GM12878 (cell line): Measurements from ENCODE around the gene LCN12. TPM values are rescaled to one million over a fixed set of nuclear protein-coding genes. Genes with fewer than 3 reads are reported as not detected.

Experiments used
- ATAC-seq: fragments of 200-7000 bp; cut with Tn5 transposase; 3 replicates; pipeline ENCODE4 v1.9.1; 2020; ENCODE audit warnings: mild to moderate bottlenecking, moderate library complexity
- BruUV-seq: library from RNA; stranded (reverse); fragments of 400-500 nt; replicated peaks from 2 replicates; lab custom pipeline; 2021; lab: Mats Ljungman, UMichigan
- CTCF ChIA-PET: fragments of 300-600 bp; sonication (Branson Sonifier 250); formaldehyde crosslinking; extraction: SDS; loops from one replicate; lab custom pipeline; 2021; ENCODE audit warnings: inconsistent platforms; lab: Yijun Ruan, JAX
- POLR2A ChIA-PET: fragments of 350-600 bp; formaldehyde crosslinking; extraction: SDS; loops from one replicate; lab custom pipeline; 2021; ENCODE audit warnings: inconsistent platforms; lab: Charles Lee
- RAD21 ChIA-PET: fragments of 300-600 bp; sonication (Branson Sonifier 250); formaldehyde crosslinking; loops from one replicate; lab custom pipeline; 2023; ENCODE audit warnings: antibody characterized with exemption; ENCODE audit not compliant: unreplicated experiment; lab: Charles Lee
- SMC1A ChIA-PET: fragments of 300-600 bp; sonication (Branson Sonifier 250); formaldehyde crosslinking; loops from one replicate; lab custom pipeline; 2023; ENCODE audit not compliant: unreplicated experiment, uncharacterized antibody; lab: Charles Lee
- DNase-seq: peaks from one replicate; pipeline ENCODE4 v3.0.0-alpha.2; 2011; ENCODE audit warnings: low read depth, low spot score
- FAIRE-seq: peaks from 3 replicates; lab custom pipeline; 2011; peaks lifted over from hg19 to GRCh38; lab: Jason Lieb, UNC
- H2AFZ ChIP-seq: 2 replicates; pipeline ENCODE4 v1.6.0; 2011; ENCODE audit warnings: low read depth, low read length, control low read depth; ENCODE audit not compliant: control insufficient read depth
- H3K27ac ChIP-seq: 2 replicates; pipeline ENCODE4 v1.5.1; 2011; ENCODE audit warnings: control low read depth; ENCODE audit not compliant: control insufficient read depth, insufficient read depth
- H3K27me3 ChIP-seq, 2 experiments: replicated peaks in 1 of 2; 2 replicates each; pipeline versions ENCODE4 v1.6.0 to v1.6.1; 2011; ENCODE audit warnings: low read length in 1 of 2; ENCODE audit not compliant: control insufficient read depth in 2 of 2, insufficient read depth in 2 of 2
- H3K36me3 ChIP-seq, 2 experiments: 2 replicates each; pipeline ENCODE4 v1.5.1; 2011; ENCODE audit warnings: low read length in 1 of 2; ENCODE audit not compliant: control insufficient read depth in 2 of 2, insufficient read depth in 2 of 2
- H3K4me1 ChIP-seq: 2 replicates; pipeline ENCODE4 v1.6.1; 2011; ENCODE audit warnings: mild to moderate bottlenecking, low read length, moderate library complexity, mixed read lengths; ENCODE audit not compliant: control insufficient read depth, insufficient read depth
- H3K4me2 ChIP-seq: 2 replicates; pipeline ENCODE4 v1.6.0; 2011; ENCODE audit warnings: control low read depth; ENCODE audit not compliant: control insufficient read depth, insufficient read depth
- H3K4me3 ChIP-seq: fragments of 200-600 bp; sonication (generic); 2 replicates; pipeline ENCODE4 v1.5.1; 2016
- H3K79me2 ChIP-seq: 2 replicates; pipeline ENCODE4 v1.6.0; 2011; ENCODE audit warnings: low read length; ENCODE audit not compliant: control insufficient read depth, insufficient read depth
- H3K9ac ChIP-seq: 2 replicates; pipeline ENCODE4 v1.8.0; 2011; ENCODE audit warnings: low read length, control low read depth, mixed read lengths; ENCODE audit not compliant: control insufficient read depth, insufficient read depth
- H3K9me3 ChIP-seq: replicated peaks from 3 replicates; pipeline ENCODE4 v1.5.1; 2011; ENCODE audit warnings: mild to moderate bottlenecking, low read length; ENCODE audit not compliant: control insufficient read depth, insufficient read depth
- H4K20me1 ChIP-seq: 2 replicates; pipeline ENCODE4 v1.6.0; 2011; ENCODE audit not compliant: control insufficient read depth, insufficient read depth
- BCLAF1 ChIP-seq: fragments of 450-650 bp; IDR thresholded peaks from 2 replicates; pipeline ENCODE4 v1.6.1; 2017; ENCODE audit warnings: antibody characterized with exemption, mild to moderate bottlenecking, moderate library complexity
- EGR1 ChIP-seq, 2 experiments: IDR thresholded peaks; 1 replicate in 1 of 2; 2 replicates in 1 of 2; pipeline ENCODE4 v1.6.1; 2011 to 2012; ENCODE audit warnings: low read depth in 2 of 2, low read length in 2 of 2, borderline replicate concordance in 1 of 2, mild to moderate bottlenecking in 1 of 2, moderate library complexity in 1 of 2
- GATAD2B ChIP-seq: fragments of 450-650 bp; conservative IDR thresholded peaks from 2 replicates; pipeline ENCODE4 v1.6.1; 2017; ENCODE audit warnings: low read depth, mild to moderate bottlenecking, moderate library complexity
- HCFC1 ChIP-seq: fragments of 150-350 bp; IDR thresholded peaks from 2 replicates; pipeline ENCODE4 v1.6.1; 2014; ENCODE audit warnings: low read length
- KDM1A ChIP-seq: fragments of 200-600 bp; sonication (generic); IDR thresholded peaks from 2 replicates; pipeline ENCODE4 v1.6.1; 2016; ENCODE audit warnings: borderline replicate concordance
- PAX8 ChIP-seq: fragments of 450-650 bp; IDR thresholded peaks from 2 replicates; pipeline ENCODE4 v1.6.1; 2017; ENCODE audit warnings: mild to moderate bottlenecking, moderate library complexity
- POLR2AphosphoS2 ChIP-seq: IDR thresholded peaks from 2 replicates; pipeline ENCODE4 v1.6.1; 2011; ENCODE audit warnings: low read depth, mild to moderate bottlenecking, low read length, improper control_type of control experiment, moderate library complexity
- POU2F2 ChIP-seq: IDR thresholded peaks from 3 replicates; pipeline ENCODE4 v1.6.1; 2011; ENCODE audit warnings: low read depth, mild to moderate bottlenecking, low read length, borderline replicate concordance
- SUPT20H ChIP-seq: IDR thresholded peaks from 2 replicates; pipeline ENCODE4 v1.6.1; 2011; ENCODE audit warnings: low read depth, mild to moderate bottlenecking, low read length, moderate library complexity, borderline replicate concordance; ENCODE audit not compliant: control insufficient read depth
- WGBS: methylation state at CpG from one replicate; pipeline ENCODE4 v1.1.6; 2016; ENCODE audit warnings: low lambda C conversion rate; ENCODE audit not compliant: insufficient replicate concordance, insufficient coverage; ENCODE audit errors: missing lambda C conversion rate; 5-methylcytosine and 5-hydroxymethylcytosine counted together
- in situ Hi-C: fragments of 300-500 bp; cut with MboI; formaldehyde crosslinking; loops from 9 replicates; pipeline ENCODE4 v1.14.3; 2018; ENCODE audit warnings: mixed read lengths
- intact Hi-C: fragments of 100-400 bp; cut with micrococcal nuclease; formaldehyde crosslinking; loops from one replicate; pipeline ENCODE4 v1.14.2; 2022; ENCODE audit not compliant: unreplicated experiment
- polyA plus RNA-seq, 11 experiments: library from polyadenylated mRNA; depleted of rRNA in 4 of 11; unstranded in 6 of 11; stranded (reverse) in 5 of 11; fragments of >200 nt; fragmentation: Nextera tagmentation in 4 of 11; fragmentation: Illumina TruSeq in 1 of 11; extraction: Ambion mirVana in 4 of 11; extraction: Trizol in 1 of 11; gene quantifications; 1 replicate in 1 of 11; 2 replicates in 10 of 11; pipeline versions ENCODE4 v1.2.1 to v1.2.3, GENCODE V29; 2011 to 2016; ENCODE audit warnings: inconsistent platforms in 2 of 11, missing spikeins in 2 of 11, low read depth in 1 of 11
- total RNA-seq, 4 experiments: library from RNA; depleted of rRNA in 3 of 4; stranded (reverse); fragments of >200 nt in 3 of 4; fragmentation: Illumina TruSeq in 1 of 4; extraction: Trizol in 1 of 4; gene quantifications; 2 replicates each; pipeline versions ENCODE4 v1.2.1 to v1.2.3, GENCODE V29; 2013 to 2021

The LCN12 gene
- total and polyA plus RNA-seq, 10 of the 15 experiments (the other 5 are each of a cell fraction or from before 2014, with no cell fraction given) = 0.06 to 0.64 (median 0.40) TPM; not detected in 3

DNA sequence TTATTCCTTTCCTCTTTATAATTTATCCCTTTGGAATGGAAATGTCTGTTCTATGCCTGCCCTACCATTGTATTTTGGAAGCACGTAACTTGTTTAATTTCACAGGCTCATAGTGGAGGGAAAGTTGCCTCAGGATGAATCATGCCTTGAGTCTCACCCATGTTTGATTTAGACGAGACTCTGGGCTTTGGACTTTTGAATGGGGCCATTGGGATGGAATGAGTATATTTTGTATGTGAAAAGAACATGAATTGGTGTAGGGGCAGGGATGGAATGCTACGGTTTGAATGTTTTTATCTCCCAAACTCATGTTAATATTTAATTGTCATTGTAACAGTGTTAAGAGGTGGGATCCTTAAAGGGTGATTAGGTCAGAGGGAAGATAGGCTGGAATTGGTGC lies 17.8 kb upstream of the LCN12 start (continued):
- no peak for TF ChIP-seq KDM1A
- no peak for TF ChIP-seq PAX8

- ChIA-PET CTCF (interaction anchor here (1.6 kb wide), 1 partner anchor 12 kb away, joined by 7 read pairs; no protein-coding TSS in a partner anchor), SMC1A (no interaction called here)
Measured at GRCh38 chr9:136935651-136936050, 16.4 kb upstream of the LCN12 start.

DNA sequence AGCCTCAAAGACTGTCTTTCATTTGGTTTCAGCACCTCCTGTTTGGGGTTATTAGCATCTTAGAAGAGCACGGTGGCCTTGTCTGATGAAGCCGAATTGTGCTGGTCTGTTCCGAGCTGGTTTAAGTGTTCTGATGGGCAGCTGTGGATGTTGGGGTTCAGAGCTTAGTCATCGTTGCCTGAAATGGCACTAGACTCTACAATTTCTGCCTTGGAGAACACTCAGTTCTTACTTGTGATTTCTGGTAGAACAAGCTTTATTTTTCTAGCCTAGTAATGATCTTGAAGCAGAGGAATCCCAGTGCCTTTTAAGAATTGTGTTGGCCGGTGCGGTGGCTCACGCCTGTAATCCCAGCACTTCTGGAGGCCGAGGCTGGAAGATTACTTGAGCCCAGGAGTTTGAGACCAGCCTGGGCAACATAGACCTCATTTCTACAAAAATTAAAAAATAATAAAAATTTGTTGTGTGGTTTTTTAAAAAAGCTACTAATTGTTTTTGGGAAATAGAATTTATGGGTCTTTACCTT lies 15.4 kb upstream of the LCN12 start:
- WGBS = 69% methylated on average over 8 of the region's 8 CpGs
- no TSS peak for BruUV-seq
- Histone ChIP-seq H4K20me1 (no peaks in the 10 kb centered on the region), H2AFZ (no peak overlapping the region), H3K36me3 (peaks cover 8 to 19% of the 10 kb centered on the region in 2 experiments), H3K4me1 (no peaks in the 10 kb centered on the region), H3K9me3 (no peaks in the 10 kb centered on the region; the same call in 2 of the 3 replicates), H3K27ac (no peak overlapping the region), H3K4me3 (no peak overlapping the region), H3K27me3 (no peaks in the 10 kb centered on the region), H3K4me2 (no peak overlapping the region), H3K9ac (no peak overlapping the region), H3K79me2 (no peaks in the 10 kb centered on the region)
- in situ Hi-C loops = no loop called here
- SMC1A ChIA-PET = no interaction called here
- DNase-seq (no peak), ATAC-seq (no peak), FAIRE-seq (no peak)
- CTCF ChIA-PET = interaction anchor here (0.9 to 1.6 kb wide), 4 partner anchors 8 to 94 kb away, joined by 3 to 7 read pairs (median 4); partner anchors contain the start of genes AJM1 and C8G
- no peak for TF ChIP-seq POU2F2
- no peak for TF ChIP-seq HCFC1
- no peak for TF ChIP-seq BCLAF1
- no peak for TF ChIP-seq EGR1 (IDR thresholded peaks at IDR 0.05; ENCODE audit: borderline replicate concordance in 1 of 2, low read depth in 2 of 2, low read length in 2 of 2)
- POLR2A ChIA-PET = interaction anchor here (0.6 kb wide), 1 partner anchor 147 kb away, joined by 5 read pairs; no protein-coding TSS in a partner anchor
- RAD21 ChIA-PET = interaction anchor here (1.4 kb wide), 1 partner anchor 54 kb away, joined by 4 read pairs; no protein-coding TSS in a partner anchor
- intact Hi-C loops = no loop called here

More at GRCh38 chr9:136935651-136936050, 16.4 kb upstream of the LCN12 start:
- Histone ChIP-seq H3K4me3 (no peak overlapping the region), H3K27ac (no peak overlapping the region), H4K20me1 (no peaks in the 10 kb centered on the region), H3K9me3 (no peaks in the 10 kb centered on the region; the same call in 2 of the 3 replicates), H3K36me3 (peaks cover 8 to 9% of the 10 kb centered on the region in 2 experiments), H2AFZ (no peak overlapping the region), H3K4me2 (no peak overlapping the region), H3K4me1 (no peaks in the 10 kb centered on the region), H3K27me3 (no peaks in the 10 kb centered on the region), H3K79me2 (no peaks in the 10 kb centered on the region), H3K9ac (no peak overlapping the region)
- no peak for ATAC-seq
- ChIA-PET RAD21 (no interaction called here), POLR2A (no interaction called here)
- BruUV-seq = no TSS peak
- no peak for FAIRE-seq
- WGBS = 67% methylated on average over 3 of the region's 3 CpGs
- no peak for DNase-seq
- TF ChIP-seq GATAD2B (no peak), POLR2AphosphoS2 (no peak), SUPT20H (no peak), KDM1A (no peak)
- in situ Hi-C loops (no loop called here), intact Hi-C loops (no loop called here)
